HCT116 (cell line): ENCODE results near the gene PCDHB12.
"Not testable (repeated sequence)": the region's sequence is repeated elsewhere in the genome, so short reads cannot be mapped to it uniquely, and the experiment has no call there.

ENCODE experiments used
- CBX3 ChIP-seq: IDR thresholded peaks from 2 replicates; pipeline ENCODE4 v1.6.1; 2012; ENCODE audit warnings: low read depth
- CTCF ChIP-seq, 3 experiments: fragments of 200-600 bp in 1 of 3; sonication (generic) in 1 of 3; IDR thresholded peaks in 2 of 3; conservative IDR thresholded peaks in 1 of 3; 2 replicates each; pipeline ENCODE4 v1.5.1; 2012 to 2017; ENCODE audit warnings: low read depth in 2 of 3, low read length in 2 of 3, antibody characterized with exemption in 1 of 3, borderline replicate concordance in 1 of 3, control low read depth in 1 of 3, mild to moderate bottlenecking in 1 of 3, mixed read lengths in 1 of 3, mixed run types in 1 of 3, moderate library complexity in 1 of 3; ENCODE audit not compliant: insufficient read depth in 1 of 3
- POLR2AphosphoS5 ChIP-seq: IDR thresholded peaks from 2 replicates; pipeline ENCODE4 v1.6.1; 2011; ENCODE audit warnings: mild to moderate bottlenecking, low read depth, low read length, moderate library complexity
- YY1 ChIP-seq: IDR thresholded peaks from 2 replicates; pipeline ENCODE4 v1.6.1; 2011; ENCODE audit warnings: low read length, low read depth, moderate library complexity, mild to moderate bottlenecking; ENCODE audit not compliant: insufficient replicate concordance; ENCODE audit errors: extremely low read depth

GRCh38 chr5:141235922-141236321 lies 27.4 kb downstream of the PCDHB12 start:
- TF ChIP-seq CTCF (IDR thresholded peaks at IDR 0.05 in 2 of 3, conservative IDR thresholded peaks at IDR 0.05 in 1 of 3; ENCODE audit: borderline replicate concordance in 1 of 3, insufficient read depth in 1 of 3, low read depth in 2 of 3, low read length in 2 of 3); POLR2AphosphoS5; CBX3; YY1: not testable (repeated sequence)
